ENCODE results near the gene RHOJ. TPM values are rescaled to one million over a fixed set of nuclear protein-coding genes. Genes with fewer than 3 reads are reported as not detected.
"Not testable (repeated sequence)": the region's sequence is repeated elsewhere in the genome, so short reads cannot be mapped to it uniquely, and the experiment has no call there.

The RHOJ gene
- total RNA-seq, 2 experiments from 2014 or later: not detected

DNA sequence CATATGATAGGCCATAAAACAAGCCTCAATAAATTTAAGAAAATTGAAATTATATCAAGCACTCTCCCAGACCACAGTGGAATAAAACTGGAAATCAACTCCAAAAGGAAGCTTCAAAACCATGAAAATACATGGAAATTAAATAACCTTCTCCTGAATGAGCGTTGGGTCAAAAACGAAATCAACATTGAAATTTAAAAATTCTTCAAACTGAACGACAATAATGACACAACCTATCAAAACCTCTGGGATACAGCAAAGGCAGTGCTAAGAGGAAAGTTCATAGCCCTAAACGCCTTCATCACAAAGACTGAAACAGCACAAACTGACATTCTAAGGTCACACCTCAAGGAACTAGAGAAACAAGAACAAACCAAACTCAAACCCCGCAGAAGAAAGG lies 100.2 kb downstream of the RHOJ start:
- DNase-seq; H3K4me1 Mint-ChIP-seq; H3K36me3 Mint-ChIP-seq (ENCODE audit: low read depth); CTCF ChIA-PET; POLR2A ChIA-PET; ATAC-seq; H3K27me3 Mint-ChIP-seq; H3K27ac Mint-ChIP-seq; H3K4me3 Mint-ChIP-seq; H3K9me3 Mint-ChIP-seq (ENCODE audit: low read depth); intact Hi-C loops (cut with DNase I, micrococcal nuclease): not testable (repeated sequence)

- H3K27ac Mint-ChIP-seq: no peak overlapping the region
- CTCF ChIA-PET: interaction anchor here (0.5 to 0.7 kb wide), 3 partner anchors 996 to 1188 kb away, joined by 3 read pairs; no protein-coding TSS in a partner anchor
- POLR2A ChIA-PET: no interaction called here
- intact Hi-C loops (cut with DNase I, micrococcal nuclease): no loop called here
- no peak overlapping the region for H3K4me3 Mint-ChIP-seq
- ATAC-seq (no peak), DNase-seq (peak; percentile 28)
- no peaks in the 10 kb centered on the region for H3K9me3 Mint-ChIP-seq (ENCODE audit: low read depth)
- H3K36me3 Mint-ChIP-seq (ENCODE audit: low read depth): no peaks in the 10 kb centered on the region
- H3K4me1 Mint-ChIP-seq: no peaks in the 10 kb centered on the region
- H3K27me3 Mint-ChIP-seq: peaks cover 5% of the 10 kb centered on the region
Measured at GRCh38 chr14:63308723-63309317, 104.6 kb downstream of the RHOJ start.

GRCh38 chr14:63318835-63319234 lies 114.6 kb downstream of the RHOJ start, which contains the start of gene GPHB5:
GPHB5 (minus strand) TSS chr14:63318935; CDS start chr14:63317849, 1,086 bp downstream.
- no peaks in the 10 kb centered on the region for H3K36me3 Mint-ChIP-seq (ENCODE audit: low read depth)
- H3K9me3 Mint-ChIP-seq (ENCODE audit: low read depth): no peaks in the 10 kb centered on the region
- H3K27me3 Mint-ChIP-seq: peaks cover 19% of the 10 kb centered on the region
- intact Hi-C loops (cut with DNase I, micrococcal nuclease): no loop called here
- CTCF ChIA-PET: no interaction called here
- H3K27ac Mint-ChIP-seq: no peak within 1 kb of the TSS
- ATAC-seq (no peak), DNase-seq (no peak)
- no peaks in the 10 kb centered on the region for H3K4me1 Mint-ChIP-seq
- POLR2A ChIA-PET: no interaction called here
- H3K4me3 Mint-ChIP-seq: no peak within 1 kb of the TSS

DNA sequence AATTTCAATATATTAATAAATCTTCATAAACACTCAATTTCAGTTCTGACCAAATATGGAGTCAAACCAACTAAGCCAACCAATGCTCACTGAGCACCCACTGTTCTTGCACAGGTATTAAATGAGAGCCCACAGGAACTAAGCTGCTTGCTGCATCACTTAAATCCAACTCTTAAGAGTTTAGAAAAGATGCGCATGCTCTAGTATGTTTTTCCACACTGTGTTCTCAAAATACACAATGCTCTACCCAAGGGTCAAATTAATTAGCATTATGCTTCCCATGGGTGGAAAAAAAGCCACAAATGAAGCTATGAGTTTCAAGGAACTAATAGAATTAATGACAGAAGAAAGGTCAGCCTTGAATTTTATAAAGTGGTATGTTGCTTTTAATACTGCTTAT lies 118.2 kb downstream of the RHOJ start:
- CTCF ChIA-PET: interaction anchor here (0.5 kb wide), 1 partner anchor 805 kb away, joined by 3 read pairs; no protein-coding TSS in a partner anchor
- intact Hi-C loops (cut with DNase I, micrococcal nuclease): no loop called here
- Mint-ChIP-seq H3K36me3 (ENCODE audit: low read depth) (no peaks in the 10 kb centered on the region), H3K4me3 (no peak overlapping the region), H3K27ac (no peak overlapping the region), H3K4me1 (no peaks in the 10 kb centered on the region), H3K9me3 (ENCODE audit: low read depth) (no peaks in the 10 kb centered on the region), H3K27me3 (peaks cover 13% of the 10 kb centered on the region)
- no peak for DNase-seq
- ATAC-seq: no peak
- POLR2A ChIA-PET: no interaction called here

- peaks cover 12% of the 10 kb centered on the region for H3K27me3 Mint-ChIP-seq
- intact Hi-C loops (cut with DNase I, micrococcal nuclease): no loop called here
- H3K4me1 Mint-ChIP-seq: no peaks in the 10 kb centered on the region
- H3K36me3 Mint-ChIP-seq (ENCODE audit: low read depth): no peaks in the 10 kb centered on the region
- CTCF ChIA-PET: interaction anchor here (0.5 kb wide), 1 partner anchor 804 kb away, joined by 3 read pairs; no protein-coding TSS in a partner anchor
- H3K4me3 Mint-ChIP-seq: no peak overlapping the region
- DNase-seq: no peak
- ATAC-seq: no peak
- POLR2A ChIA-PET: no interaction called here
- H3K9me3 Mint-ChIP-seq (ENCODE audit: low read depth): no peaks in the 10 kb centered on the region
- no peak overlapping the region for H3K27ac Mint-ChIP-seq
Measured at GRCh38 chr14:63322897-63323573, 118.8 kb downstream of the RHOJ start.

DNA sequence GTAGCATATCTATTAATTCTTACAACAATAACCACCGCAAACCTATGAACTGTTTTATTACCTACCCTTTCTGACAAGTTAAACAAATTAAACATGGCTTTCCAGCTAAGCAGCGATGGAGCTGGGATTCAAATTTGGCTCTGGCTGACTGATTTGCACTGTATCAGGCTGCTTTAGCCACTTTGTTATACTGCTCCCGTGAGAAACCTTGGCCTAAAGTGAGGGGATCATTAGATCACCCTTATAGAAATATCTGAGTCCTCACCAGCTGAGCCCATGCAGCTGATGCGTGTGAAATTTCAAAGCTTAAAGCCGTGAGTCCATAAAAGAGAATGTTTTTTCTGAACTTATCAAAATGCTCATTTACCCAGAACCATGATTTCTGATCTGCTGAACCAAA lies 122.6 kb downstream of the RHOJ start:
- H3K4me3 Mint-ChIP-seq: no peak overlapping the region
- intact Hi-C loops (cut with DNase I, micrococcal nuclease): no loop called here
- POLR2A ChIA-PET: no interaction called here
- CTCF ChIA-PET: no interaction called here
- no peak for ATAC-seq
- no peaks in the 10 kb centered on the region for H3K4me1 Mint-ChIP-seq
- no peak for DNase-seq
- no peaks in the 10 kb centered on the region for H3K9me3 Mint-ChIP-seq (ENCODE audit: low read depth)
- H3K36me3 Mint-ChIP-seq (ENCODE audit: low read depth): no peaks in the 10 kb centered on the region
- H3K27ac Mint-ChIP-seq: no peak overlapping the region
- H3K27me3 Mint-ChIP-seq: peaks cover 15% of the 10 kb centered on the region

GRCh38 chr14:63328787-63329737 lies 124.8 kb downstream of the RHOJ start:
- ChIA-PET POLR2A (no interaction called here), CTCF (no interaction called here)
- ATAC-seq (no peak), DNase-seq (no peak)
- Mint-ChIP-seq H3K27me3 (peaks cover 18% of the 10 kb centered on the region), H3K4me3 (no peak overlapping the region), H3K27ac (no peak overlapping the region), H3K36me3 (ENCODE audit: low read depth) (no peaks in the 10 kb centered on the region), H3K4me1 (no peaks in the 10 kb centered on the region), H3K9me3 (ENCODE audit: low read depth) (no peaks in the 10 kb centered on the region)
- intact Hi-C loops (cut with DNase I, micrococcal nuclease): no loop called here

DNA sequence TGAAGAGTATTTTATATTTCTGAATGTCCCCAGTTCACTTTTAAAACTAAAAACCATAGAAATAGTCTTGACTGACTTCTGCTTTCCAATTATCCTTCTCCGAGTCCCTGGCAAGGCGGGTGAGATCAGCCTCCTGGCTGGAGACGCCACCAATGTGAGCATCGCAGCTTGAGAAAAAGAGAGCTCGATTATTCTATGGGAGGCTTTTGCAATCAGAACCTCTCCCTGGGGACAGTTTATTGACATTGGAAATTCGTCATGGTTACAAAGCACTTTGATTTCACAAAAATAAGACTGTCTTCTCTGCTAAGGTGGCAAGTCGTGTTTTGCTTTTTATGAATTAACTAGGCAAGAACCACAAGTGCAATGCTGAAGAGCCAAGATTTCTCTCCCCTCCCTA lies 138.1 kb downstream of the RHOJ start:
- no peak for ATAC-seq
- peaks cover 26% of the 10 kb centered on the region for H3K27me3 Mint-ChIP-seq
- H3K4me3 Mint-ChIP-seq: no peak overlapping the region
- DNase-seq: no peak
- H3K4me1 Mint-ChIP-seq: no peaks in the 10 kb centered on the region
- ChIA-PET CTCF (no interaction called here), POLR2A (no interaction called here)
- peaks cover 2% of the 10 kb centered on the region for H3K9me3 Mint-ChIP-seq (ENCODE audit: low read depth)
- intact Hi-C loops (cut with DNase I, micrococcal nuclease): no loop called here
- no peak overlapping the region for H3K27ac Mint-ChIP-seq
- no peaks in the 10 kb centered on the region for H3K36me3 Mint-ChIP-seq (ENCODE audit: low read depth)

Other genes with a start within 250 kb of the RHOJ start
- not detected for gene KCNH5, start 159.0 kb upstream of the RHOJ start, total RNA-seq
- not detected for gene GPHB5, start 114.5 kb downstream of the RHOJ start, total RNA-seq

All from activated CD4-positive, alpha-beta T cell treated with anti-CD3 and anti-CD28 coated beads for 36 hours (primary cell).